HG03159 (cell line): Measurements from ENCODE around the gene CEP57.

Source experiments
- ATAC-seq: cut with Tn5 transposase; IDR thresholded peaks from one replicate; pipeline ENCODE4 v1.9.1; 2021; ENCODE audit warnings: mild to moderate bottlenecking, moderate library complexity; ENCODE audit not compliant: unreplicated experiment

Gene CEP57

GRCh38 chr11:95790123-95790932, at the start of gene CEP57:
TSS of gene CEP57 (plus strand) at chr11:95790498. CDS start at chr11:95790699, 201 bp downstream.
- peak; percentile 73 for ATAC-seq

GRCh38 chr11:95750101-95750500, 40.2 kb upstream of the CEP57 start:
- no peak for ATAC-seq

- no peak for ATAC-seq
Observed at GRCh38 chr11:95751515-95751914, 38.8 kb upstream of the CEP57 start.

GRCh38 chr11:95760941-95761340, 29.4 kb upstream of the CEP57 start:
- ATAC-seq = no peak

GRCh38 chr11:95762534-95762933, 27.8 kb upstream of the CEP57 start:
- ATAC-seq = no peak

GRCh38 chr11:95764267-95764898, 25.9 kb upstream of the CEP57 start:
- peak; percentile 63 for ATAC-seq

GRCh38 chr11:95766701-95767100, 23.6 kb upstream of the CEP57 start:
- ATAC-seq = no peak

GRCh38 chr11:95767498-95767897, 22.8 kb upstream of the CEP57 start:
- ATAC-seq = no peak

GRCh38 chr11:95768521-95768920, 21.8 kb upstream of the CEP57 start:
- no peak for ATAC-seq

GRCh38 chr11:95776859-95777258, 13.4 kb upstream of the CEP57 start:
- no peak for ATAC-seq

GRCh38 chr11:95778699-95779098, 11.6 kb upstream of the CEP57 start:
- ATAC-seq = no peak

GRCh38 chr11:95780544-95780943, 9.8 kb upstream of the CEP57 start:
- ATAC-seq = no peak

- no peak for ATAC-seq
Observed at GRCh38 chr11:95788921-95789505, 1.3 kb upstream of the CEP57 start.

GRCh38 chr11:95789506-95790122, 684 bp upstream of the CEP57 start, which contains the start of gene FAM76B:
TSS of gene FAM76B (minus strand) at chr11:95789782. CDS start at chr11:95789478, 304 bp downstream.
- peak; percentile 71 for ATAC-seq

GRCh38 chr11:95790933-95791708, 823 bp downstream of the CEP57 start:
- no peak for ATAC-seq

- no peak for ATAC-seq
Observed at GRCh38 chr11:95791709-95792033, 1.4 kb downstream of the CEP57 start.

- no peak for ATAC-seq
Observed at GRCh38 chr11:95792200-95792599, 1.9 kb downstream of the CEP57 start.

- no peak for ATAC-seq
Observed at GRCh38 chr11:95792700-95793099, 2.4 kb downstream of the CEP57 start.

GRCh38 chr11:95793116-95793515, 2.8 kb downstream of the CEP57 start:
- ATAC-seq = no peak

GRCh38 chr11:95794086-95794485, 3.8 kb downstream of the CEP57 start:
- no peak for ATAC-seq
